HG03575 (cell line): ENCODE data around the gene ISL2.

ENCODE experiments used
- ATAC-seq: cut with Tn5 transposase; IDR thresholded peaks from one replicate; pipeline ENCODE4 v1.9.1; 2021; ENCODE audit not compliant: unreplicated experiment, insufficient number of reproducible peaks, low FRiP score; ENCODE audit errors: extremely low read depth

Gene ISL2

GRCh38 chr15:76359152-76359551 is 22.6 kb downstream of the ISL2 start:
- no peak for ATAC-seq

- ATAC-seq: no peak
Observed at GRCh38 chr15:76360416-76360815, 23.8 kb downstream of the ISL2 start.

- no peak for ATAC-seq
Observed at GRCh38 chr15:76363251-76363650, 26.7 kb downstream of the ISL2 start.

GRCh38 chr15:76366714-76367113 is 30.1 kb downstream of the ISL2 start:
- ATAC-seq: no peak

- ATAC-seq: no peak
Observed at GRCh38 chr15:76368122-76368621, 31.6 kb downstream of the ISL2 start.

GRCh38 chr15:76376029-76376428 is 39.5 kb downstream of the ISL2 start:
- ATAC-seq: no peak

GRCh38 chr15:76376816-76377215 is 40.2 kb downstream of the ISL2 start:
- ATAC-seq: no peak

- ATAC-seq: no peak
Observed at GRCh38 chr15:76377217-76377616, 40.6 kb downstream of the ISL2 start.

- ATAC-seq: no peak
Observed at GRCh38 chr15:76377751-76378150, 41.2 kb downstream of the ISL2 start.

- no peak for ATAC-seq
Observed at GRCh38 chr15:76378691-76379090, 42.1 kb downstream of the ISL2 start.

- ATAC-seq: no peak
Observed at GRCh38 chr15:76380249-76380648, 43.7 kb downstream of the ISL2 start.

GRCh38 chr15:76381366-76381765 is 44.8 kb downstream of the ISL2 start:
- ATAC-seq: no peak

GRCh38 chr15:76382987-76383728 is 46.6 kb downstream of the ISL2 start:
- no peak for ATAC-seq

GRCh38 chr15:76384409-76384808 is 47.8 kb downstream of the ISL2 start:
- no peak for ATAC-seq

GRCh38 chr15:76386178-76386577 is 49.6 kb downstream of the ISL2 start:
- no peak for ATAC-seq

GRCh38 chr15:76386926-76387325 is 50.4 kb downstream of the ISL2 start:
- ATAC-seq: no peak

- ATAC-seq: no peak
Observed at GRCh38 chr15:76390571-76390970, 54.0 kb downstream of the ISL2 start.

GRCh38 chr15:76391309-76391708 is 54.7 kb downstream of the ISL2 start:
- no peak for ATAC-seq

- no peak for ATAC-seq
Observed at GRCh38 chr15:76391847-76392246, 55.3 kb downstream of the ISL2 start.
